Endothelial cell of umbilical vein (primary cell): ENCODE measurements around the gene SPATA31E1. TPM values are rescaled to one million over a fixed set of nuclear protein-coding genes. Genes with fewer than 3 reads are reported as not detected.

Experiments used
- BruUV-seq: library from RNA; stranded (reverse); fragments of 400-500 nt; replicated peaks from 2 replicates; lab custom pipeline; 2021; lab: Mats Ljungman, UMichigan
- CTCF ChIA-PET: fragments of 300-600, 350-600 bp; sonication (Branson Sonifier 250); formaldehyde crosslinking; loops from one replicate; lab custom pipeline; 2021; ENCODE audit warnings: antibody characterized with exemption, inconsistent platforms; lab: Charles Lee
- POLR2A ChIA-PET: fragments of 300-600, 350-600 bp; sonication (Branson Sonifier 250); formaldehyde crosslinking; loops from one replicate; lab custom pipeline; 2021; ENCODE audit warnings: antibody characterized with exemption, inconsistent platforms; lab: Charles Lee
- DNase-seq: peaks from one replicate; pipeline ENCODE4 v3.0.0-alpha.2; 2011; ENCODE audit warnings: low read depth, low spot score
- FAIRE-seq: peaks from 2 replicates; lab custom pipeline; 2011; peaks lifted over from hg19 to GRCh38; lab: Jason Lieb, UNC
- H2AFZ ChIP-seq: 2 replicates; pipeline ENCODE4 v1.6.0; 2012; ENCODE audit warnings: low read depth, low read length, control low read depth, inconsistent platforms
- H3K27ac ChIP-seq: 2 replicates; pipeline ENCODE4 v1.5.1; 2011; ENCODE audit warnings: low read depth, mild to moderate bottlenecking, control low read depth, low read length, moderate library complexity; ENCODE audit not compliant: insufficient read depth
- H3K27me3 ChIP-seq, 2 experiments: 2 replicates each; pipeline versions ENCODE4 v1.6.0 to v1.6.1; 2011; ENCODE audit warnings: low read length in 2 of 2, mixed read lengths in 1 of 2; ENCODE audit not compliant: control insufficient read depth in 2 of 2, insufficient read depth in 2 of 2
- H3K36me3 ChIP-seq, 2 experiments: 2 replicates in 1 of 2; 3 replicates in 1 of 2; pipeline ENCODE4 v1.5.1; 2011; ENCODE audit warnings: low read length in 2 of 2, mild to moderate bottlenecking in 1 of 2, moderate library complexity in 1 of 2; ENCODE audit not compliant: control insufficient read depth in 2 of 2, insufficient read depth in 2 of 2; ENCODE audit errors: extremely low read depth in 1 of 2
- H3K4me1 ChIP-seq: 3 replicates; pipeline ENCODE4 v1.5.1; 2011; ENCODE audit warnings: mild to moderate bottlenecking, low read length; ENCODE audit not compliant: control insufficient read depth, insufficient read depth; ENCODE audit errors: extremely low read depth
- H3K4me2 ChIP-seq: 2 replicates; pipeline ENCODE4 v1.6.1; 2011; ENCODE audit warnings: low read length, control low read depth, mixed read lengths; ENCODE audit not compliant: insufficient read depth
- H3K4me3 ChIP-seq, 3 experiments: fragments of 200-600 bp in 1 of 3; sonication (generic), shearing (Covaris generic) in 1 of 3; replicated peaks in 1 of 3; 2 replicates each; pipeline ENCODE4 v1.5.1; 2011 to 2016; ENCODE audit warnings: control low read depth in 3 of 3, low read length in 3 of 3, mild to moderate bottlenecking in 2 of 3, inconsistent platforms in 1 of 3, low read depth in 1 of 3, moderate library complexity in 1 of 3; ENCODE audit not compliant: insufficient read depth in 1 of 3
- H3K79me2 ChIP-seq: 2 replicates; pipeline ENCODE4 v1.6.0; 2012; ENCODE audit warnings: low read length, inconsistent platforms; ENCODE audit not compliant: control insufficient read depth, insufficient read depth
- H3K9ac ChIP-seq: replicated peaks from 2 replicates; pipeline ENCODE3; 2011; ENCODE audit warnings: low read length, control low read depth; ENCODE audit not compliant: insufficient read depth; ENCODE audit errors: extremely low read depth
- H3K9me1 ChIP-seq: replicated peaks from 3 replicates; pipeline ENCODE4 v1.6.0; 2011; ENCODE audit warnings: mild to moderate bottlenecking, low read length; ENCODE audit not compliant: control insufficient read depth, insufficient read depth; ENCODE audit errors: extremely low read depth
- H3K9me3 ChIP-seq: replicated peaks from 2 replicates; pipeline ENCODE4 v1.5.1; 2012; ENCODE audit warnings: low read length, inconsistent platforms; ENCODE audit not compliant: control insufficient read depth, insufficient read depth
- H4K20me1 ChIP-seq: replicated peaks from 2 replicates; pipeline ENCODE3; 2011; ENCODE audit warnings: mild to moderate bottlenecking, low read length; ENCODE audit not compliant: control insufficient read depth, insufficient read depth; ENCODE audit errors: extremely low read depth
- CTCF ChIP-seq, 2 donors: IDR thresholded peaks; 1 replicate in 1 of 2; 2 replicates in 1 of 2; pipeline ENCODE4 v1.5.1; 2011; ENCODE audit warnings: low read length in 2 of 2, mild to moderate bottlenecking in 2 of 2, moderate library complexity in 2 of 2, control low read depth in 1 of 2, inconsistent platforms in 1 of 2, low read depth in 1 of 2; ENCODE audit not compliant: insufficient read depth in 1 of 2; ENCODE audit errors: extremely low read depth in 1 of 2
- EZH2 ChIP-seq: IDR thresholded peaks from 2 replicates; pipeline ENCODE4 v1.6.1; 2012; ENCODE audit warnings: borderline replicate concordance, low read depth, mild to moderate bottlenecking, moderate library complexity, low read length, inconsistent platforms; ENCODE audit not compliant: severe bottlenecking
- FOS ChIP-seq: IDR thresholded peaks from 2 replicates; pipeline ENCODE4 v1.6.1; 2011; ENCODE audit warnings: mild to moderate bottlenecking, low read length, moderate library complexity, borderline replicate concordance; ENCODE audit not compliant: insufficient read depth
- GATA2 ChIP-seq: IDR thresholded peaks from 2 replicates; pipeline ENCODE4 v1.7.0; 2011; ENCODE audit warnings: low read depth, mild to moderate bottlenecking, moderate library complexity, mixed read lengths, low read length; ENCODE audit not compliant: insufficient read length, insufficient read depth
- JUN ChIP-seq: IDR thresholded peaks from 2 replicates; pipeline ENCODE4 v1.6.1; 2011; ENCODE audit warnings: borderline replicate concordance, low read depth; ENCODE audit not compliant: insufficient read length, insufficient read depth
- MAX ChIP-seq: IDR thresholded peaks from 2 replicates; pipeline ENCODE4 v1.6.1; 2011; ENCODE audit not compliant: insufficient read depth, insufficient read length
- MYC ChIP-seq: IDR thresholded peaks from one replicate; pipeline ENCODE4 v1.6.1; 2011; ENCODE audit warnings: mild to moderate bottlenecking, low read depth, low read length
- POLR2A ChIP-seq: IDR thresholded peaks from 2 replicates; pipeline ENCODE4 v1.6.1; 2012; ENCODE audit warnings: low read depth, mild to moderate bottlenecking, control low read depth, low read length
- POLR2AphosphoS5 ChIP-seq: IDR thresholded peaks from 2 replicates; pipeline ENCODE4 v1.6.1; 2012; ENCODE audit warnings: low read depth, mild to moderate bottlenecking, control low read depth, low read length, moderate library complexity; ENCODE audit not compliant: insufficient read depth
- dilution Hi-C: fragments of 300-500 bp; cut with MboI; formaldehyde crosslinking; loops from one replicate; pipeline ENCODE4 v1.15.0; 2019; ENCODE audit warnings: low sequenced_read_pairs; ENCODE audit not compliant: extremely low pct_ligation_motif_present
- intact Hi-C: fragments of 100-400 bp; cut with micrococcal nuclease; formaldehyde crosslinking; loops from one replicate; pipeline ENCODE4 v1.10.0; 2022
- polyA plus RNA-seq, 4 experiments: library from polyadenylated mRNA; depleted of rRNA in 3 of 4; stranded (reverse) in 3 of 4; unstranded in 1 of 4; fragments of >200 nt; gene quantifications; 2 replicates each; pipeline versions ENCODE4 v1.2.1 to v1.2.3, GENCODE V29; 2011 to 2012; ENCODE audit warnings: missing spikeins in 1 of 4
- total RNA-seq: library from RNA; stranded (reverse); gene quantifications from 2 replicates; pipeline ENCODE4 v1.2.3, GENCODE V29; 2021

Gene SPATA31E1
- total and polyA plus RNA-seq, 2 donors (not counting 3 experiments of a cell fraction or from before 2014, with no cell fraction given) = not detected

- CTCF ChIA-PET = no interaction called here
- no TSS peak for BruUV-seq
Observed at GRCh38 chr9:87886210-87886932, 3.7 kb downstream of the SPATA31E1 start.

More at GRCh38 chr9:87886210-87886932, 3.7 kb downstream of the SPATA31E1 start:
- Histone ChIP-seq H3K27me3 (no peaks in the 10 kb centered on the region), H2AFZ (no peak overlapping the region), H3K4me1 (no peaks in the 10 kb centered on the region), H3K4me3 (no peak overlapping the region), H4K20me1 (no peaks in the 10 kb centered on the region), H3K9me1 (no peaks in the 10 kb centered on the region), H3K79me2 (no peaks in the 10 kb centered on the region), H3K9ac (no peak overlapping the region), H3K27ac (no peak overlapping the region), H3K36me3 (no peaks in the 10 kb centered on the region), H3K4me2 (no peak overlapping the region), H3K9me3 (no peaks in the 10 kb centered on the region)
- DNase-seq = no peak
- intact Hi-C loops (no loop called here), dilution Hi-C loops (no loop called here)
- no peak for FAIRE-seq
- TF ChIP-seq EZH2 (no peak), GATA2 (no peak), CTCF (IDR thresholded peaks at IDR 0.05; ENCODE audit: extremely low read depth in 1 of 2, insufficient read depth in 1 of 2, low read depth in 1 of 2, low read length in 2 of 2) (no peak), MAX (no peak), MYC (no peak), JUN (no peak), POLR2AphosphoS5 (no peak), POLR2A (no peak), FOS (no peak)
- POLR2A ChIA-PET = no interaction called here
